HepG2 (cell line): ENCODE measurements around the gene MNT.

ENCODE experiments used
- CEBPB ChIP-seq: IDR thresholded peaks from 2 replicates; pipeline ENCODE4 v1.6.1; 2011; ENCODE audit warnings: low read depth, low read length, improper control_type of control experiment, borderline replicate concordance
- EZH2 ChIP-seq: conservative IDR thresholded peaks from 2 replicates; pipeline ENCODE4 v1.6.1; 2012; ENCODE audit warnings: mild to moderate bottlenecking, low read depth, low read length, moderate library complexity
- GMEB1 ChIP-seq: sonication (generic); formaldehyde crosslinking; IDR thresholded peaks from 2 replicates; pipeline ENCODE4 v1.5.1; 2020; ENCODE audit warnings: missing genetic modification reagents, mild to moderate bottlenecking, borderline replicate concordance
- MAFK ChIP-seq, 2 experiments: IDR thresholded peaks in 1 of 2; conservative IDR thresholded peaks in 1 of 2; 2 replicates each; pipeline ENCODE4 v1.6.1; 2011; ENCODE audit warnings: improper control_type of control experiment in 2 of 2, low read length in 2 of 2
- PHB2 ChIP-seq: fragments of 450-650 bp; IDR thresholded peaks from 2 replicates; pipeline ENCODE4 v1.6.1; 2018; ENCODE audit not compliant: partially characterized antibody
- POLR2A ChIP-seq, 2 experiments: IDR thresholded peaks; 2 replicates each; pipeline ENCODE4 v1.6.1; 2011; ENCODE audit warnings: low read depth in 2 of 2, low read length in 2 of 2, mild to moderate bottlenecking in 1 of 2, moderate library complexity in 1 of 2; ENCODE audit not compliant: insufficient read depth in 1 of 2
- POLR2G ChIP-seq: fragments of 200-400 bp; formaldehyde crosslinking; IDR thresholded peaks from 2 replicates; pipeline ENCODE4 v1.6.1; 2018; ENCODE audit warnings: mild to moderate bottlenecking, low read depth, low read length, moderate library complexity
- TFDP2 ChIP-seq: sonication (generic); formaldehyde crosslinking; IDR thresholded peaks from 2 replicates; pipeline ENCODE4 v1.4.0; 2020; ENCODE audit warnings: missing genetic modification reagents
- ZNF121 ChIP-seq: sonication (generic); formaldehyde crosslinking; IDR thresholded peaks from 2 replicates; pipeline ENCODE4 v1.5.0; 2020; ENCODE audit warnings: mild to moderate bottlenecking, missing genetic modification reagents
- ZNF138 ChIP-seq: sonication (generic); formaldehyde crosslinking; IDR thresholded peaks from 2 replicates; pipeline ENCODE4 v1.5.0; 2020; ENCODE audit warnings: mild to moderate bottlenecking, low read depth, missing genetic modification reagents
- ZNF558 ChIP-seq: sonication (generic); formaldehyde crosslinking; IDR thresholded peaks from 2 replicates; pipeline ENCODE4 v1.9.0; 2022; ENCODE audit warnings: mild to moderate bottlenecking, missing genetic modification reagents, borderline replicate concordance
- ZNF792 ChIP-seq: IDR thresholded peaks from 2 replicates; pipeline ENCODE4 v1.6.1; 2016

- no peak for TF ChIP-seq PHB2
- no peak for TF ChIP-seq POLR2G
- no peak for TF ChIP-seq ZNF121 (CRISPR knock-in tag)
- no peak for TF ChIP-seq EZH2
- TF ChIP-seq POLR2A (IDR thresholded peaks at IDR 0.05; ENCODE audit: insufficient read depth in 1 of 2, low read depth in 2 of 2, low read length in 2 of 2), result no peak
- no peak for TF ChIP-seq ZNF138 (CRISPR knock-in tag)
- no peak for TF ChIP-seq CEBPB
- TF ChIP-seq ZNF792 (CRISPR knock-in tag), result no peak
- TF ChIP-seq ZNF558 (CRISPR knock-in tag), result no peak
- TF ChIP-seq TFDP2 (CRISPR knock-in tag), result no peak
- TF ChIP-seq MAFK (conservative IDR thresholded peaks at IDR 0.05 in 1 of 2, IDR thresholded peaks at IDR 0.05 in 1 of 2; ENCODE audit: low read length in 2 of 2), result no peak
- no peak for TF ChIP-seq GMEB1 (CRISPR knock-in tag)
Observed at GRCh38 chr17:2440930-2441329, 40.1 kb upstream of the MNT start.
